Measurements from ENCODE around the gene PSD. TPM values are rescaled to one million over a fixed set of nuclear protein-coding genes. Genes with fewer than 3 reads are reported as not detected.
A peak's percentile ranks its signal among the peaks of the same experiment; 100 is the strongest.

PSD gene
- total and polyA plus RNA-seq, 9 of the 15 experiments (the other 6 are each of a cell fraction or from before 2014, with no cell fraction given): 0.11 to 1.7 (median 0.54) TPM; not detected in 2

DNA sequence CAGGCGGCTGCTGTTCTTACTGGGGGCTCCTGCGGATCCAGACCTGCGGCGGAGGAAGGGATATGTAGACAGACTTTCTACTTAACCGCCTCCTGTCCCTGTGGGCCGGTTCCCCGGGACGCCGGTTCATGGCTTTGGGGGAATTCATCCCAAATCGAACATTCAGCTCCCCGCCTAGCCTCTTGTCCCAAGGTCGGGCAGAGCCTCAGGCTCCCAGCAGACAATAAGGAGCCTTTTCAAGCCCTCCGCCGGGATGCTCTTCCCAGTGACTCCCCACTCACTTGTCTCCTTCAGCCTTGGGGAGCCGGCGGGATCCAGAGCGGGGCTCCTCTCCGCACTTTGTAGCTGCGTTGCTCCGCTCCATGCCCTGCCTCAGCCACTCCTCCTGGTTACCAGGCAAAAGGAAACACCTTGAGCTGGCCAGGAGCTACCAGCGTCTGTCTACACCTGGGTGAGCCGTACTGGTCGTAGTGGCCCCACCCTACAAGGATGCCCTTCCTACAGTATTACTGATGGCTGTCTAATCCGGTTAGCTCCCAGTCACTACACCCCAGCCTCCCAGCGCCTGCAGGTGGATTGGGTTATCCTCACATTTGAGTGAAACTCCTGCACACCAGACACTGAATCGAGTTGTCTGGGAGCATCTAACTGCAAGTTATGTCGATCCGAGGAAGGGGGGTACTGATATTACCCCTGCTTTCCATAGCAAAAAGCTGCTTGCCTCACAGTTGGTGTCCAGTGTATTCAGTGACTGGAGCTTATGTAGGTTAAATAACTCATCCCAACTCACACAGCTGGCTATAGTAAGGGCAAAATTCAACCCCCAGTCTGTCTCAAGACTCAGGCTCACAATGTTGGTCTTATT is 32.8 kb upstream of the PSD start, which contains the start of gene C10orf95:
Gene C10orf95, minus strand, starts transcription at position 439 of the 865 bp plus-strand sequence. CDS start 450 bp downstream, outside the sequence.
- TSS peak; percentile 25 for BruUV-seq (replicated peaks)
- FAIRE-seq: no peak
- H3K9me3 ChIP-seq (replicated peaks; ENCODE audit: control insufficient read depth, insufficient read depth, low read depth, low read length): no peaks in the 10 kb centered on the region

More for the DNA sequence above, 32.8 kb upstream of the PSD start, which contains the start of gene C10orf95:
- Histone ChIP-seq H3K4me2 (ENCODE audit: insufficient read depth, low read length) (peak within 1 kb of the TSS; percentile 94), H3K9ac (ENCODE audit: insufficient read depth in 1 of 2, low read depth in 2 of 2, low read length in 2 of 2) (peak within 1 kb of the TSS; percentile 90 to 94), H2AFZ (ENCODE audit: low read depth, low read length) (0 out of 2 replicates have a peak within 1 kb of the TSS, but pooled peaks have one; percentile 52), H3K9me1 (ENCODE audit: control insufficient read depth, insufficient read depth, low read length) (no peaks in the 10 kb centered on the region), H3K27me3 (ENCODE audit: control insufficient read depth in 2 of 2, insufficient read depth in 2 of 2, low read length in 2 of 2) (no peaks in the 10 kb centered on the region), H3K27ac (ENCODE audit: extremely low read depth, low read depth, low read length) (peak within 1 kb of the TSS; percentile 95), H3K4me1 (replicated peaks in 1 of 2; ENCODE audit: control insufficient read depth in 2 of 2, insufficient read depth in 2 of 2, low read length in 2 of 2) (peaks cover 36 to 41% of the 10 kb centered on the region in 2 experiments), H4K20me1 (replicated peaks; ENCODE audit: control insufficient read depth, insufficient read depth, low read length) (no peaks in the 10 kb centered on the region), H3K4me3 (peak within 1 kb of the TSS; percentile 80), H3K36me3 (ENCODE audit: control insufficient read depth, insufficient read depth, low read length) (peaks cover 40% of the 10 kb centered on the region; the same call in 2 of the 3 replicates), H3K79me2 (ENCODE audit: control insufficient read depth, insufficient read depth, low read length) (peaks cover 43% of the 10 kb centered on the region)
- ATAC-seq (peak; percentile 27), DNase-seq (ENCODE audit: extremely low read depth in 1 of 4, low spot score in 3 of 4) (no peak)
- TF ChIP-seq NELFE (IDR thresholded peaks at IDR 0.05; ENCODE audit: insufficient read depth, insufficient read length) (no peak), CCAR2 (IDR thresholded peaks at IDR 0.05; ENCODE audit: low read depth, low read length) (no peak), REST (IDR thresholded peaks at IDR 0.05; ENCODE audit: borderline replicate concordance) (peak; percentile 31; the same call in 1 of the 2 replicates), REST (CRISPR knock-in tag; IDR thresholded peaks at IDR 0.05; ENCODE audit: low read depth) (no peak), CBFA2T3 (IDR thresholded peaks at IDR 0.05) (no peak), FOXK1 (CRISPR knock-in tag; IDR thresholded peaks at IDR 0.05; ENCODE audit: borderline replicate concordance) (peak; percentile 46; the same call in 1 of the 2 replicates), HMGN3 (IDR thresholded peaks at IDR 0.05; ENCODE audit: borderline replicate concordance, extremely low read depth, insufficient read length, low read depth, low read length) (peak; percentile 4)
- TF ChIP-seq, protein P1, sequence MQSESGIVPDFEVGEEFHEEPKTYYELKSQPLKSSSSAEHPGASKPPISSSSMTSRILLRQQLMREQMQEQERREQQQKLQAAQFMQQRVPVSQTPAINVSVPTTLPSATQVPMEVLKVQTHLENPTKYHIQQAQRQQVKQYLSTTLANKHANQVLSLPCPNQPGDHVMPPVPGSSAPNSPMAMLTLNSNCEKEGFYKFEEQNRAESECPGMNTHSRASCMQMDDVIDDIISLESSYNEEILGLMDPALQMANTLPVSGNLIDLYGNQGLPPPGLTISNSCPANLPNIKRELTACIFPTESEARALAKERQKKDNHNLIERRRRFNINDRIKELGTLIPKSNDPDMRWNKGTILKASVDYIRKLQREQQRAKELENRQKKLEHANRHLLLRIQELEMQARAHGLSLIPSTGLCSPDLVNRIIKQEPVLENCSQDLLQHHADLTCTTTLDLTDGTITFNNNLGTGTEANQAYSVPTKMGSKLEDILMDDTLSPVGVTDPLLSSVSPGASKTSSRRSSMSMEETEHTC (IDR thresholded peaks at IDR 0.05): no peak
- TF ChIP-seq, protein P2, sequence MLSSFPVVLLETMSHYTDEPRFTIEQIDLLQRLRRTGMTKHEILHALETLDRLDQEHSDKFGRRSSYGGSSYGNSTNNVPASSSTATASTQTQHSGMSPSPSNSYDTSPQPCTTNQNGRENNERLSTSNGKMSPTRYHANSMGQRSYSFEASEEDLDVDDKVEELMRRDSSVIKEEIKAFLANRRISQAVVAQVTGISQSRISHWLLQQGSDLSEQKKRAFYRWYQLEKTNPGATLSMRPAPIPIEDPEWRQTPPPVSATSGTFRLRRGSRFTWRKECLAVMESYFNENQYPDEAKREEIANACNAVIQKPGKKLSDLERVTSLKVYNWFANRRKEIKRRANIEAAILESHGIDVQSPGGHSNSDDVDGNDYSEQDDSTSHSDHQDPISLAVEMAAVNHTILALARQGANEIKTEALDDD (IDR thresholded peaks at IDR 0.05): 0 out of 2 replicates have a peak, but pooled peaks have one; percentile 39
- WGBS (ENCODE audit: insufficient coverage, low coverage, missing lambda C conversion rate): 5% methylated on average over 22 of the region's 28 CpGs
- intact Hi-C loops (cut with micrococcal nuclease) (no loop called here), in situ Hi-C loops (cut with MboI) (no loop called here)
- ChIA-PET CTCF (ENCODE audit: low intra/inter-chr PET ratio) (no interaction called here), POLR2A (interaction anchor here (0.6 to 3.3 kb wide), 12 partner anchors 10 to 201 kb away, joined by 3 to 24 read pairs (median 6); partner anchors contain the start of genes CUEDC2 and FBXL15)
